HG03571 (cell line): ENCODE data around the gene MYO1A.
"Not testable (repeated sequence)": the region's sequence is repeated elsewhere in the genome, so short reads cannot be mapped to it uniquely, and the experiment has no call there.

Experiments used
- ATAC-seq: cut with Tn5 transposase; IDR thresholded peaks from one replicate; pipeline ENCODE4 v1.9.1; 2021; ENCODE audit not compliant: unreplicated experiment

Gene MYO1A

DNA sequence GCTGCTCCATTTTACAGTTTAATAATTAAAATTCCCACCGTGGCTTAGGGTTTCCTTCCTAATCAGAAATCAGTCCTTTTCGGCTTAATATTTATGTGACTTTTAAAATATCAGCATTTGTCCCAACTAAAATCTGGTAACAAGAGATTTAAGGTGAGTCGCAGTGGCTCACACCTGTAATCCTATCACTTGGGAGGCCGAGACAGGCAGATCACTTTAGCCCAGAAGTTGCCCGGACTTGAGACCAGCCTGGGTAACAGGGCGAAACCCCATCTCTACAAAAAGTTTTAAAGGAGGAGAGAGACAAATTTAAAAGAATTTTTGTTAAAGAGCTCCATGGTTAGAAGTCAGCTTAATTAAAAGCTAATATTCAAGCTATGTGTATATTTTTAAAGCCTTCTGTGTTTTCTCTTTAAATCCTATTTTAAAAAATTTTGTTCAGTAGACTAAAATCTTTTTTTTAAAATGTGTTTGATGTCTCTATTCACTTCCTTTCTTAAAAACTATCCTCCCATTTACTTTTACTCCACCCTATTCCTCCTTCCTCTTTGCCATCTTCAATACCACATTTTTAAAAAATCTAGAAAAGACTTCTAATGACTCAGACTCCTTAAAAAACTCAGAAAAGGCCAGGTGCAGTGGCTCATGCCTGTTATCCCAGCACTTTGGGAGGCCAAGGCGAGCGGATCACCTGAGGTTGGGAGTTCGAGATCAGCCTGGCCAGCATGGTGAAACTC lies 29.8 kb downstream of the MYO1A start:
- no peak for ATAC-seq

DNA sequence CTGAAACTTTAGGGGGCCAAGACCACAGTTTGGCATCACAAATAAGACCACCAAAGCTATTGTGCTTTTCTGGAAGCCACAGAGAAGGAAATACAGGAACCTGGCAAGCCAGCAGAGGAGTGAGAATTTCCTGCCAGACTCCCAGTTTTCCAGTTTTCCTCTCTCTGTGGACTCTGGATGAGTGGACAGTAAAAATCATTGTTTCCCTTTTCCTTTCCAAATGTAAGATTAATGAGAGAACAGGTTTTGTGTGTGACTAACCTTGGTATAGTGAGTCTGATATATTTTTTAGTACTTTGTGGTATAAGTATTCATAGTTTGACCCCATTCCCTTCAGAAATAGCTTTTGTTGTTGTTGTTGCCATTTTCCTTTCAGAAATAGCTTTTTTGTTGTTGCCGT lies 31.0 kb downstream of the MYO1A start:
- ATAC-seq: no peak

DNA sequence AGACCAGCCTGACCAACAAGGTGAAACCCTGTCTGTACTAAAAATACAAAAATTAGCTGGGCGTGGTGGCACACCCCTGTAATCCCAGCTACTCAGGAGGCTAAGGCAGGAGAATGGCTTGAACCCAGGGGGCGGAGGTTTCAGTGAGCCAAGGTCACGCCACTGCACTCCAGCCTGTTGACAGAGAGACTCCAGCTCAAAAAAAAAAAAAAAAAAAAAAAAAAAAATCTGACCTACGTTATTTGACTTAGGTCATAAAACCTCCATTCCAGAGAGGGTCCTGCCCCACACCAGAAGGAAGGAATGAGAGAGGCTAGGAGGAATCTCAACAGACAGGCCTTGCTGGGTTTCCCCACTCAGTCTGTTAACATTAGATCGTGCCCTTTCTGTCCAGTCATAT lies 31.6 kb downstream of the MYO1A start:
- ATAC-seq: not testable (repeated sequence)

DNA sequence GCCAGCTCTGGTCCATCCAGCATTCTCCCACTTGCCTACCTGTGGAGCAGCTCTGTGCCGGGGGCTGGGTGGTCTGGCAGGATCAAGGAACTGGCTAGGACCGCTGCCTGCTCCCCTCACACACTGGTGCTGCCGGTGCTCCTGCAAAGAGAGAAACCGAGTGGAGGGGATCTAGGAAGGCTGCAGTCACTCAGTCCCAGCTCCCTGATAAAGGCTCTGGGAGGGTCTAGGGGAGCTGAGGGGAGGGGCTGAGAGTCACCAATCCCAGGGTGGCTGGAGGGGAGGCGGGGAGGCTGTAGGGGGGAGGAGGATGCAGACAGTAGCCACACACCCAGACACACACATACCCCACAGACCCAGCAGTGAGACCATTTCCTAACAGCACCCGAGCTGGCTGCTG lies 33.6 kb downstream of the MYO1A start, which contains the start of gene TAC3:
Gene TAC3, minus strand, starts transcription at position 182 of the 400 bp plus-strand sequence. CDS start 732 bp downstream, outside the sequence.
- ATAC-seq: no peak

DNA sequence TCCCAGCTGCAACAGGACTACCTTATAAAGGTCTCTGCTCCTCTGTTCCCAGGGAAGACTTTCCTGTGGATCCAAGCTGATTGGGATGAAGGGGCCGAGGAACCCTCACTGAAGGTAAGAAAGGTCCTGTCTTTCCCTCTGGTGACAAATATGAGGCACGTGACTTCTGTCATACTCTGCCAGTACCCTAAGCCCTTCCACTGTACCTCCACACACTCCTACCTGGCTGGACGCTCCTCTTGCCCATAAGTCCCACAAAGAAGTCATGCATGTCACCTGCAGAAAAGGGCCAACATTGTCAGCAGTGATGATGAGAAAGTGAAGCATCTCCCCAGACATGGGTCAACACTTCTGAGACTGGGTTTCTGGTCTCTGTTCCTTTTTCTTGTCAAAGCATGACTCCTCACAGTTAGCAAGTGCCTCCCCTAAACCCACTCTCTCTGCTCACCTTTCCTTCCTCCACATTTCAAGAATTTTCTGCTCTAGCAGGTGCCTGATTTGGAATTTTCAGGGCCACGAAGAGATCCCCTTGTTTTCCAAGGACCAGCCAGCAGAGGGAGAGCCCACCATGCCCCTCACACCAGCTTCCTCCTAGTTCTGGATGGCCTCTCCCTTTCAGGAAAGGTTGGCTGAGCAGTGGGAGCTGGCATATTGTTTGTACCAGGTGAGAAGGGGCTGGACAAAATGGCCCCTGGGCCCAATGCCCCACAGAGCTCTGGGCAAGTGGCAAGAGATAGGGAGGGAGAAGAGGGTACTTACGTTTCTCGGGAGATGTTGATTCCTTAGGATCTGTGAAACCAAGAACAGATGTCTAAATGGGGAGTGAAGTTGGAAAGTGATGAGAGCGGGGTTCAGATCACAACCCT lies 37.1 kb downstream of the MYO1A start:
- ATAC-seq: peak; percentile 64

DNA sequence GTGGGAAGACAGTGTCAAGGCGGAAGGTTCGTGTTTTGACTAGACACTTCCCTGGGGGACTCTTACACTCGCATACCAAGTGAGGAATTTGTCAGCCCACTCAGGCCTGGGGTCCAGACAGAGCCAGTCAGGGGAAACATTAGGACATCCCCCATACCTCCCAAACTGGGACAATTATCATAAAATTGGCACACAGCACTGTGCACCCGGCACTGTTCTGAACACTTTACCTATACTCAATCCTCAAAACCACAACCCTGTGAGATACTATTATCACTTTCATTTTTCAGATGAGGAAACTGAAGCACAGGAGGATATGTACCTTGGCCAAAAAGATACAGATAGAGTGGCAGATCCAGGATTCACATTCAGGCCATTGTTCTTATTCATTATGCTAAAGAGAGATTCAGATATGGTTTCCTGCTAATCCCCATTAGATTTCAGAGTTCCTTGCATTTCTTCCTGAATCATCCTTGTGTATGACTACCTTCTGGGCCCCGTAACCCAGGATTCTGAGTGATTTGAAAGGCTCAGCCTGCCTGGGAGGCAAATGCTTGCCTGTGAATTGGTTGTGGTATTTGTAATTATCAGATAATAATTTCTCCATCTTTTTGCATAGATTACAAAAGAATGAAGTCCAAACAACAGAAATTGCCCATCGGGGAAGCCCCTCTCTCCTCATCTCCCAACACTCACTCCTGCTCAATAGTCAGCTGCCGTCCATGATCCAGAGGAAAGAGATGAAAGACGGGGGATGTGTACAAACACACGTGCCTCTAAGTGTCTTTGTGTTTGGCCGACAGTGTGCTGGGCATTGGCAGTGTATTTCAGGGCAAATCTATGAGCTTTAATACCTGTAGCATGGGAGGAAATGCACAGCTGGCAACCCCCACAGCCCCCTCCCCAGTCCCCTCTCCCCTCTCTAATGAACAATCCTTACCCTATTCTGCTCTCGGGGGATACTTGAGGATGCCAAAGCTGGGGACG lies 38.2 kb downstream of the MYO1A start:
- peak; percentile 46 for ATAC-seq

DNA sequence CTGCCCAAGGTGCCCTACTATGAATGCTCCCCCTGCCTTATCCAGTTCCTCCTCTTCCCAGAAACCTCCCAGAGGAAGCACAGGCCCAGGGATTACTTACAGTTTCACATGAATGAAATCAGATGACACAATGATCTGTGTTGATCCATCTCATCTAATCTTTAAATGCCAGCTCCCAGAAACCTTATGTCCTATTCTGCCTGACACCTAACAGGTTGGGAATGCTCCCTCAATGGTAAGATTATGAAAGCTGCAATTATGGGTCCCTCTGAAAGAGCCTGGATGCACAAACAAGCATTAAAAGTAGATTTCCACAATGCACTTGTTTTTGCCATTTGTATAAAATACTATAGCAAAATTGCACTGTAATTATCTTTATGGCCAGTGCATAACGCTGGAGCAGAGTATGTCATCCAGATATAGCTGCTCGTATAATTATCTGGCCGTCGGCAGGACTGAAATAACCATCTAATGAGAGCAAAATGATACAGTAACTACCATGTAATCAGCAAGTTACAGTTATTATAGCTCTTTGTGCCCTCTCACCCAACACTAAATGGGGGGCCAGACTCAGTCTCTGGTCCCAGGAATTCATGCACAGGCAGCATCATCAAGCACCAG lies 39.2 kb downstream of the MYO1A start:
- ATAC-seq: no peak

DNA sequence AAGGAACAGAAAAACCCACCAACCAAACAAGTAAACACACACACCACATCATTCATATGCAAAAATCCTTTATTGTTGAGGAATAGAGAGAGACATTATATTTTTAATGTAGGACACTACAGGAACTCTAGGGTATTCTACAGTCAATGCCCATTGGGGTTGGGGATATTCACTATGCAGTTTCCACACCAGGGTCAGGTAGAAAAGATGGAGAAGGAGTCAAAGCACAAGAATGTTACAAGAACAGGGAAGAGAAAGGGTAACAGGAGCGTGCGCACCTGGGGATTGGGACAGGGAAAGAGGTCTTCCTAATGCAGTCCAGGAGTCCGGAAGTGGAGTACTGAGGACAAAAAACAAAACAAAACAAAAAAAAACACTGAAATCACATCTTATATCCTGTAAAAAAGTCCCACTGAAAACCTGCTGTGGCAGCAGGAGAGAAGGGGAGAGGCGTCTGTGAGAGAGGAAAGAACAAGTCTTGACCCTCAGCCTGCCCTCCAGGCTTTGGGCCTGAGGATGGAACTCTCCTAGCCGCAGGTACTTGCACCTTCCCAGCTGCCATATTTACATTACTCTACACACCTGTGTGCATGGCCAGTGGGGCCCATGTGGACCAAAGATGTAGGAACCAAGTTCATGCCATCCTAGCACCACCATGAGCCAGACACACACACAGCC lies 39.8 kb downstream of the MYO1A start:
- ATAC-seq: no peak

DNA sequence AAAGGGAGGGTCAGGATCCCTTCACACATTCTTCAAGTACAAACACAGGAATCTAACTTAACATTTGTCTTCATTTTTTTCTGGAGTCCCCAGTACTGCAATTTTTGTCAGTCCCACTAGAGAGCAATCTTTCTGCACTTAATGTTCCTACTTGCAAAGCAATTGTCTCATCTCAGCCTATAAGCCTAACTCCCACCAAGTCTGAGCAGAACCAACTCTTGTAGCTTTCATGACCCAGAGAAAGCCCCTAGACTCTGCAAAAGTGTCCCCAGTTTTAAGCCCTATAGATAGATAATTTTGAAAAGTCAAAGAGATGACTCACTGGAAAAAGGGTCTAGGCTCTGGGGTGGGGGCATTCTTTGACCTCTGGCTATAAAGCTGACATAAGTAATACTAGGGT lies 41.8 kb downstream of the MYO1A start:
- no peak for ATAC-seq

DNA sequence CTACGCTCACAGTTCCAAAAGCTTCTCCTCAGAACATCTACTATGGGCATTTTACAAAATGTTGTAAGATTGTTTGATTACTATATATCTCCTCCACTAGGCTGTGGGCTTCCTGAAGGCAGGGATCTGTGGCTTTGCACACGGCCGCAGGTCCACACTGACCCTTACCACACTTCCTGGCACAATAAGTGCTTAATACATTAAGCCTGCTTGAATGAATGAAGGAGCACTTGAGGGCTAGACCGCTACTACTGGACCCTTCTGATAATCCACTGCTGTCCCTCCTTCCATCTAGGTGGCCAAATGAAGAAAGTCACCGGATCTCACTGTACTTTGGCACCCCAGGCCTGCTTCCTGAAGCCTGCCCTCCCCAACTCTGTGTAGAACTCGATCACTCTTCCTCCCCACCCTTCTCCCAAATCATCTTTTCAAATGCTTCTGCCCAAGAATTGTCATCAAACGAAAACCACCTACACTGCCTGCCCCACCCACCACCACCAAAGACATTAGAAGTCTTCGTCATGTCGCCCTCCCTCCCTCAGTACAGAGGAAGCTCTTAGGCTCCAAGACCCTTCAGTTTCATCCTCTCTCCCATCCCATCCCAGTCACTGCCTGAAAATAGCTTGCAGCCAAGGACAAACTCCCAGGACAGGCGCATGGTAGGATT lies 43.0 kb downstream of the MYO1A start:
- no peak for ATAC-seq

DNA sequence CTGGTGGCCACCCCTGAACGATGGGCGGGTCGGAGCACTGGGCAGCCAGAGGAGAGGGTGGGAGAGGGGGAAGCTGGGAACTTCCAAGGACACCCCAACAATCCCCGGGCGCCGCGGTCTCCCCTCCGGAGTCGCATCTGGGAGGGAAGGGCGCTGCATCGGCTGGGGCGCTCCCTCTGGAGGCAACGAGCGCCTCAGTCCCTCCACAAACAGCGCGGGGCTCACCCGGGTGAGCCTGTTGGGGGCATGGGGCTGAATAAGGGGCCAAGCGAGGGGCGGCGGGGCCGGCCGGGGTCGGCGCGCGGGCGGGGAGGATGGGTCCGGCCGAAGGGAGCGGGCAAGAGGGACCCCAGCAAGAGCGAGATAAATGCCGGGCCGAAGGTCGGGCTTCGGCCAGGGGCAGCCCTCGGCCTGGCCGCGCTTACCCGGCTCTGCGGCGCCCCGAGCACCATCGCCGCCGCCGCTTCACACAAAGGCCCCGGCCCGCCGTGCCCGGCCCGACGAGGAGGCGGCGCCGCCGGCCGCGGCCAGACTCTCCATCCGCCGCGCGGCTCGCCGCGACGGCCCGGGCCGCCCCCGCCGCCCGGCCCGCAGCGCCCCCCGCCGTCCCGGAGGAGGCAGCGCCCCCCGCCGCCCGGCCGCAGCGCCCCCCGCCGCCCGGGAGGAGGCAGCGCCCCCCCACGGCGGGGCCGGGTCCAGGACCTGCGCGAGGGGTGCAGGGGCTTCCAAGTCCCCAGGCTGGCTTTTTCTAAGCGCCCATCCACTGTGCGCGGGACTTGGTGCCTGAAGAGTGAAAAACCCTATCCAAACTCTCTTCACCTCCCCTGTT lies 43.7 kb downstream of the MYO1A start, which contains the start of gene ZBTB39:
Gene ZBTB39, minus strand, starts transcription at position 567 of the 829 bp plus-strand sequence. CDS start 1,629 bp downstream, outside the sequence.
- ATAC-seq: peak; percentile 52

DNA sequence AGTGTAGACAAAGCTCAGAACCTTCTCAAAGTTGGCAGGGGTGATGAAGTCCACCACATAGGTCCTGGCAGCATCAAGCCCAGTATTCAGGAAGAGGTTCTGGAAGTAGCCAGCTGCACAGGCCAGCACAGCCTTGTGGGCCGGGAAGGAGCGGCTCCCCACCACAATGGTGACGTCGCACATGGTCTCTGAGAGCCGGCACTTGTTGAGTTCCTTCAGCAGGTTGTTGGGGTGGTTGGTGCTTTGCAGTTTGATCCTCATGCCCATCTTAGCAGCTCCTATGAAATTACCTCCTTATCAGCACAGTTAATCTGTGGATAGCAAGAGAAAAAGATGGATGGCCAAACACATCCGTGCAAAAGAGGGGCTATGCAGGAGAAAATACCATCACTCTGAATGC lies 45.3 kb downstream of the MYO1A start:
- ATAC-seq: no peak

DNA sequence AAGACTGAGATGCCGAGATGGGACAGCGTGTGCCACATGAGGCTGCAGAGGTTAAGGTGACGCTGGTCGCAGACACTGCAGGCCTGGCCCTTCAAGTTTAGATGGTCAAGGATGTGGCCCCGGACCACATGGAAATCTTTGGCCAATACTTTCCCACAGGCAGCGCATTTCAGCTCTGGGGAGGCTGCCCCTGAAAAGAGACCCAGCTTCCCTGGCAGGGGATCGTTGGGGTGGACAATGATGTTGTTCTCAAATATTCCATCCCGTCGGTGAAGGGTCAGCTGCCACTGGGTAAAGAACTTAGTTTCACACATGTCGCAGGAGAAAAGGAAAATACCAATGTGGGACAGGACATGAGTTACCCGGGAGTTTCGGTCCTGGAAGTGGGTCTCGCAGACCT lies 46.5 kb downstream of the MYO1A start:
- ATAC-seq: no peak

DNA sequence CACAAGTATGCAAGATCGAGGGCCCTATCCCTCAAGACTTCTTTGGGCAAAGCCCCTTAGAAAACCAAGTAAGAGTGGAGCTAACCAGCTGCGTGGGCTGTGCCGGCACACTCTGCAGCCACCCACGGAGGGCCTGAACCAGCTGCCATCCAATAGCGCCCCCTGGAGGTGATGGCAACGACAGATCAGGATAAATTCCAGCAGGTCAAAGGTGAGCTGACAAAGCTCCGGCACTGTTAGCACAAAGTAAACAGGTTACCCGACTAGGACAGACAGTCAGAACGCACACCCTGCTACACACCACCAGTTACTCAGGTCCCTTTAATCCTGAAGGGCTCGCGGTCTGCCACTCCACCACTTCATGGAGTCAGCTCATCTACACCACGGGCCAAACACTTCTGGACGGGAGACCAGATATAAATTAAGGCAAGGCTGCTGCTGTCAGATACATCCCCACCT lies 48.5 kb downstream of the MYO1A start:
- ATAC-seq: no peak

DNA sequence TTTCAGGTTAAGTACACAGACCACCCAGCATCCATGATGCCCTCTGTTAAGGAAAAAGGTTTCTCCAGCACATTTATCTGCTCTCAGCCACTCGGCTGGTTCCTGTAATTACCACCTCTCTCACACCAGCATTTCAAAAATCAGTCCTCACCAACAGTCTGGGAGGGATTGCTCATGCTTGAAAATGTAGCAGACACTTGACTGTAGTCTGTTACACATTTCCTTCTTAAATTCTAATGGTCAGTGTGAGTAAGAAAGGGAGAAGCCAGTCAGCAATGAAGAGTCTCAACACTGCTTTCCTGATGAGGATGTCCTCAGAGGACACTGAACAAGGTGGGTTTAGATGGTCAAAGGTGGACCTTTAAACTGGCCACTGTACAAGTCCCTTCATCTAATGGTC lies 49.5 kb downstream of the MYO1A start:
- no peak for ATAC-seq

DNA sequence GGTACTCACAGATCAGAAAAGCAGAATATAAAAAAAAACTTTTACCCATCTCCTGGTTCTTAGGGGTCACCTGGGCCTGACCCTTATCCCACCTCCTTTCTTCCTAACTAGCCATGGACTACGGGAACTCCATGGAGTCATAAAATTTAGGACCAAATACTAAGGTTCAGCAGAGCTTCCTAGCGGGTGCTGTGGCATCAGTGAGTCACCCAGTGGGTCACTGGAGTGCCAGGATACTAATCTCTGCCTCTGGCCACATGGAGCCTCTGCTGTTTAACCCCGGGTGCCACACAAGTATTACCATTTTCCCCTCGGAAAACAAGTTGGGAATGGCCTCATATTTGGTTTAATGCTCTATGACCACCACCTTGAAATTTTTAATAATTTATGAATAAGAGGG lies 50.5 kb downstream of the MYO1A start:
- ATAC-seq: no peak

DNA sequence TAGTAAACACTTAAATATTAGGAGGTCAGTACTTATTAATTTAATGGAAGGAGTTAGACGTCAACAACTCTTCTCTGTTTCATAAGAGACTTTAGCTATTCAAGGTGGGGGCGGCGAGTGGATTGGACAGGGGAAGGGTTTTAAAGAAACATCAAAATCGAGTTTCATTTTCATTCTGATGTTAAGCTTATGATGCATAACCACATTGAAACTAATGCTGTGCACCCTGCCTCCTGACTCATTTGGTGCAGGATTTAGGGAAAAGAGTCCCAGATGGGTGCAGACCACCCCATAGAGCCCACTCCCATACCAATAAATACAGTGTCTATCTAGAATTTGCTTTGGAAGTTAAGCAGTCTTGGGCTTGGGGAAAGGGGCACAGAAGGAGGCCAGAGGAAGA lies 50.9 kb downstream of the MYO1A start:
- ATAC-seq: no peak

DNA sequence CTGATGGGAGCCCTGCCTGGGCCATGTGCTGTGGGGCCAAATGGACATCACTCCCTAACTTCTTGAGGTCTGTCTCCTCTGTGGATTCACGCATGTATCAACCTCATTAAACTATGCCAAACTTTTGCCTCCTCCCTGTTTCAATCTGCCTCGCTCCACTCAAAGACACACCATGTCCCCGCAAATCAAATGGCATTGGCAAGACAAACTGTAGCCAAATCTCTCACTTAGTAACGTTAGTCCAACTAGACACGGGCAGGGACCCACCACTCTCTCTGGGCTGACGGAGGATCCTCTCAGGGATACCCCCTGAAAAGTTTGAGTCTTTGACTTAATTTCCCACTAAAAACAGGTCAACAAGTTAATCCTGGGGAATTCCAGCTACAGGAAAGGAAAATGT lies 51.6 kb downstream of the MYO1A start:
- no peak for ATAC-seq
